ENCODE results near the gene CETN1. TPM values are rescaled to one million over a fixed set of nuclear protein-coding genes. Genes with fewer than 3 reads are reported as not detected.

The CETN1 gene
- total RNA-seq, 1 donor from 2014 or later, result not detected

DNA sequence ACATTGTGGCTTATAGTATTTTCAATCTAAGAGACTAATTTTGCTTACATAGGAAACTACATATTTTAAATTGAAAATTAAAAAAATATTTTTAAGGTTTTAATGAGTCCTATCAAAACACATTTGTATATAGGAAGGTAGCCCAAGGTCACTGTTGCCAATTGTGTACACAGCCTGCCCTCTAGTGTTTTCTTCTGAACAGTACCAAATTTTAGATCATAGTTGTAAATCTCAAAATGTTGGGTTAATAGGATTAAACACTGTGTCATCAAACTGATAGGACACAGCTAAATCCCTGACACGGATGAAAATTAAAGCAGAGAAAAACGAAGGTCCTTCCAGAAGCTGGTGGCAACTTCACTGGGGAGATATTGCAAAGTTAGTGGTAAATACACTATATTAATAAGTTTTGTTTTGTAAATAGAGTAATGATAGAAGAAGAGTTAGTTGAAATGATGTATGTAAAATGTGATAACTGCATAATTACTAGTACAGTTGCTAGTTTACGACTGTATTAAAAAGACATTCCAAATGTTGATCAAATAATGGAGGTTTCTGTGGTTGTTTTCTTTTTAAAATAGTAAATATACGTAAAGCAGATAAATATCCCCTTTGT lies 36.3 kb downstream of the CETN1 start:
- intact Hi-C loops (cut with micrococcal nuclease), result loop anchor here (5.0 kb wide), 1 partner anchor 329 kb away; no protein-coding TSS in a partner anchor
- ATAC-seq (peak; percentile 73), DNase-seq (no peak)

DNA sequence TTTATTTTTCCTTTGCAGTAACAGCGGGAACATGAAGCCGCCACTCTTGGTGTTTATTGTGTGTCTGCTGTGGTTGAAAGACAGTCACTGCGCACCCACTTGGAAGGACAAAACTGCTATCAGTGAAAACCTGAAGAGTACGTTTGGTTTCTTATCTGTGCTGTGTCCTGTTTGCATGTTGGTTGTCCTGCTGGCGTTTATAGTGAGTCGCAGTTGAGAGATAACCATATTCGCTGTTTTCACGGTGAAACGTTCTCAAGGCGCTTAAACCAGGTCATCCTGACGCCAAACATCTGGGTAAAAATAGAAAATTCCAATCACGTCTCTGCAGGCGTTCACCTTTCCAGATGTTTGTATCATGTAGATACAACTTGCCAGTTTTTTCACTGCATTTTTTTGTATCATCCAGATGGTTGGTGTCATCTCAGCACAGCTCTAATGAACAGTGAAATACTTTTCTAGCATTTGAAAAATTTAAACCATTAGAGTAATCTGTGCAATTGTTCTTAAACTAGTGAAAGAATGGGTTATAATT lies 37.9 kb downstream of the CETN1 start:
- no peak for ATAC-seq

DNA sequence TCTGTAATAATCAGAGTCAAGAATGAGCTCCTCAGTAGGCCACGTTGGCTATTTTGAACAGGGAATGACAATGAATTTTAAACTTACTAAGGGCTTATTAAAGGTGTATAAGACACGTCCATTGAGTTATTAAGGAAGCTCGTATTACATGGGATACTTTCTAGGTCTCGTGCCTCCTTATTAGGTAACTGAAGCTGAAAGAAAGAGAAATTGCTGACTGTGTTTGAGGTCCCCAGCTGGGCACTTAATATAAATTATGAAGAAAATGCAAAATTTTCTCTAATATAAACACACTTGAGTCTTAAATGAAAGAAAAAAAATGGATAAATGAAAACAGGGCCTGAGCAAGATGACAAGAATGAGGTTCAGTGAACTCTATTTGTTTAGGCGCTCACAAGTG lies 38.4 kb downstream of the CETN1 start:
- intact Hi-C loops (cut with micrococcal nuclease), result loop anchor here (5.0 kb wide), 1 partner anchor 331 kb away; no protein-coding TSS in a partner anchor
- no peak for DNase-seq
- no peak for ATAC-seq

More for the DNA sequence above, 37.9 kb downstream of the CETN1 start:
- intact Hi-C loops (cut with micrococcal nuclease), result loop anchor here (5.0 kb wide), 1 partner anchor 331 kb away; no protein-coding TSS in a partner anchor
- DNase-seq, result no peak

- intact Hi-C loops (cut with micrococcal nuclease), result loop anchor here (5.0 kb wide), 1 partner anchor 211 kb away; no protein-coding TSS in a partner anchor
- ATAC-seq (peak; percentile 27), DNase-seq (no peak)
These were observed 41.3 kb downstream of the CETN1 start for GRCh38 chr18:621291-622043.

- no peak for DNase-seq
- ATAC-seq, result no peak
- intact Hi-C loops (cut with micrococcal nuclease), result loop anchor here (5.0 kb wide), 1 partner anchor 210 kb away; no protein-coding TSS in a partner anchor
These were observed 42.1 kb downstream of the CETN1 start for GRCh38 chr18:622289-622688.

- peak; percentile 62 for DNase-seq
- intact Hi-C loops (cut with micrococcal nuclease), result loop anchor here (5.0 kb wide), 1 partner anchor 208 kb away; no protein-coding TSS in a partner anchor
- peak; percentile 66 for ATAC-seq
These were observed 43.8 kb downstream of the CETN1 start for GRCh38 chr18:623761-624620.

- ATAC-seq (no peak), DNase-seq (no peak)
- intact Hi-C loops (cut with micrococcal nuclease), result no loop called here
These were observed 47.1 kb downstream of the CETN1 start for GRCh38 chr18:627231-627630.

- intact Hi-C loops (cut with micrococcal nuclease), result no loop called here
- DNase-seq (no peak), ATAC-seq (no peak)
These were observed 49.3 kb downstream of the CETN1 start for GRCh38 chr18:629269-630150.

DNA sequence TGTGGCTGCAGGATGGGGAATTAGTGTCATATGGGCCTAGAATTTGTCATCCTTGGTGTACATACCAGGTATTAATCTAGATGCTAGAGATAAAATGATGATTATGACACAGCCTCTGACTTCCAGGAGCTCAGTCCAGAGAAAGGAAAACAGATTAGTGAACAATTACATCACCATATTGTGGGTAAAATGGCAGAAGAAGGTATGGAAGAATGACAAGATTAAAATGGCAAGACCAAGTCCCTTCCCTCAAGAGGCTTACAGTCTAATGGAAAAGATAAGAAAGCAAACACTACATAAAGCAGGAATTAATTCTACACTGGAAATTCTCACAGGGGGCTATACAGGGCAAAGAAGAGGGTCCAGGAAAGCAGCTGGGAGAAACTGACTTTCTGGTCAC lies 51.4 kb downstream of the CETN1 start:
- DNase-seq, result no peak
- ATAC-seq, result no peak
- intact Hi-C loops (cut with micrococcal nuclease), result no loop called here

Other genes starting within 250 kb of the CETN1 start
- gene COLEC12, start 79.7 kb upstream of the CETN1 start, total RNA-seq, result 8.3 TPM
- gene CLUL1, start 16.6 kb downstream of the CETN1 start, total RNA-seq, result not detected
- 3.8 TPM for gene TYMS, start 77.3 kb downstream of the CETN1 start, total RNA-seq
- gene ENOSF1, start 132.2 kb downstream of the CETN1 start, total RNA-seq, result 23.9 TPM
- 23.4 TPM for gene YES1, start 231.9 kb downstream of the CETN1 start, total RNA-seq

Measured in left ventricle myocardium superior (tissue), 1 donor.